Measurements from ENCODE around the gene ELOB.

ELOB gene

DNA sequence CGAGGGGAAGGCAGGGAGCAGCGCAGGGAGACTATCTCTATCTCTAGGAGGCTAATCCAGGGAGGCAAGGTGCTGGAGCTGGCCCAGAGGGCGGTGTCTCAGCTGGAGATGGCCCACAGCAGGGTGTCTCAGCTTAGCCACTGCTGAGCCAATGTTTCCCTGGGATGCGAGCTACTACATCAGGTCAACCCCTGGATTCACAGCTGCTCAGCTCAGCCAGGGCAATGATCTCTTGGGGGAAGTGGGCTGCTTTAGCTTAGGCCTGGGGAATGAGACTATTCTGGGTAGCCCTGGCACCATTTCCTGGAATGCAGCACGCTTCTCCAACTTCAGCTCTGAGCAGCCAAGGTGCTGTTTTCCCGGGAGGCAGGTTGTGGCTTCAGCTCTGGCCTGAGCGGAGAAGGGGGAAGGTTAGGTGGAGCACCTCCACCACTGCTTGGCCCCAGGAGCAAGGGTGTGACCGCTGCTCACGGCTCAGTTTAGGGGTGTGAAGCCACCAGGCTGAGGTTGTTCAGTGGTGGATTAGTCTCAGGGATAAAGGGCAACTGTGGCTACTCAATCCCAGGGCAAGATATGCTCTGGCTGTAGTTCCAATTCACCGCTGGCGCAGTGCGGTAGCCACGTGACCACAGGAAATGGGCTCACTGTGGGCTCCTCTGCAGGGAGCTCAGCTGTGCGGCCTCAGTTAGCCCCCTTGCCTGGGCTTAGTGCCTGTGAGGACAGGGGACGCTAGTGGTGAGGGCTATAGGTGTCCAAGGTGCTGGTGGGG, 34.8 kb upstream of the ELOB start:
- CTCF ChIA-PET: interaction anchor here (1.0 kb wide), 1 partner anchor 108 kb away, joined by 3 read pairs; no protein-coding TSS in a partner anchor
- POLR2A ChIA-PET: no interaction called here
- Histone ChIP-seq H3K27ac (ENCODE audit: extremely low read depth, low read depth, low read length) (no peak overlapping the region), H3K4me1 (ENCODE audit: control insufficient read depth, insufficient read depth, low read length) (no peaks in the 10 kb centered on the region), H3K36me3 (ENCODE audit: control insufficient read depth in 2 of 2, insufficient read depth in 1 of 2, low read length in 2 of 2) (no peaks in the 10 kb centered on the region), H3K4me3 (ENCODE audit: low read depth, low read length) (no peak overlapping the region), H3K9me3 (ENCODE audit: control insufficient read depth, insufficient read depth, low read depth, low read length) (no peaks in the 10 kb centered on the region)
- TF ChIP-seq, protein P1, sequence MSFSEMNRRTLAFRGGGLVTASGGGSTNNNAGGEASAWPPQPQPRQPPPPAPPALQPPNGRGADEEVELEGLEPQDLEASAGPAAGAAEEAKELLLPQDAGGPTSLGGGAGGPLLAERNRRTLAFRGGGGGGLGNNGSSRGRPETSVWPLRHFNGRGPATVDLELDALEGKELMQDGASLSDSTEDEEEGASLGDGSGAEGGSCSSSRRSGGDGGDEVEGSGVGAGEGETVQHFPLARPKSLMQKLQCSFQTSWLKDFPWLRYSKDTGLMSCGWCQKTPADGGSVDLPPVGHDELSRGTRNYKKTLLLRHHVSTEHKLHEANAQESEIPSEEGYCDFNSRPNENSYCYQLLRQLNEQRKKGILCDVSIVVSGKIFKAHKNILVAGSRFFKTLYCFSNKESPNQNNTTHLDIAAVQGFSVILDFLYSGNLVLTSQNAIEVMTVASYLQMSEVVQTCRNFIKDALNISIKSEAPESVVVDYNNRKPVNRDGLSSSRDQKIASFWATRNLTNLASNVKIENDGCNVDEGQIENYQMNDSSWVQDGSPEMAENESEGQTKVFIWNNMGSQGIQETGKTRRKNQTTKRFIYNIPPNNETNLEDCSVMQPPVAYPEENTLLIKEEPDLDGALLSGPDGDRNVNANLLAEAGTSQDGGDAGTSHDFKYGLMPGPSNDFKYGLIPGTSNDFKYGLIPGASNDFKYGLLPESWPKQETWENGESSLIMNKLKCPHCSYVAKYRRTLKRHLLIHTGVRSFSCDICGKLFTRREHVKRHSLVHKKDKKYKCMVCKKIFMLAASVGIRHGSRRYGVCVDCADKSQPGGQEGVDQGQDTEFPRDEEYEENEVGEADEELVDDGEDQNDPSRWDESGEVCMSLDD (tag by site-specific recombination; IDR thresholded peaks at IDR 0.05): no peak
- TF ChIP-seq ZNF221 (tag by site-specific recombination; IDR thresholded peaks at IDR 0.05; ENCODE audit: borderline replicate concordance) (no peak), RBAK (tag by site-specific recombination; IDR thresholded peaks at IDR 0.05) (no peak), KLF1 (tag by site-specific recombination; IDR thresholded peaks at IDR 0.05) (peak; percentile 11; the same call in 1 of the 2 replicates), ZNF37A (tag by site-specific recombination; IDR thresholded peaks at IDR 0.05) (no peak), ZNF530 (tag by site-specific recombination; IDR thresholded peaks at IDR 0.05; ENCODE audit: low read depth) (no peak), ZSCAN30 (tag by site-specific recombination; IDR thresholded peaks at IDR 0.05) (no peak), ZNF510 (tag by site-specific recombination; IDR thresholded peaks at IDR 0.05; ENCODE audit: insufficient replicate concordance) (no peak), ZBTB17 (tag by site-specific recombination; IDR thresholded peaks at IDR 0.05) (no peak), ZNF48 (tag by site-specific recombination; IDR thresholded peaks at IDR 0.05) (no peak), ZNF302 (tag by site-specific recombination; IDR thresholded peaks at IDR 0.05; ENCODE audit: low read depth) (no peak), ZIC2 (tag by site-specific recombination; IDR thresholded peaks at IDR 0.05) (peak; percentile 95), ZNF658 (tag by site-specific recombination; IDR thresholded peaks at IDR 0.05) (no peak), ZNF214 (tag by site-specific recombination; IDR thresholded peaks at IDR 0.05; ENCODE audit: borderline replicate concordance) (no peak), ZNF777 (tag by site-specific recombination; IDR thresholded peaks at IDR 0.05; ENCODE audit: borderline replicate concordance) (no peak), ZNF558 (tag by site-specific recombination; IDR thresholded peaks at IDR 0.05) (no peak), ZNF768 (tag by site-specific recombination; IDR thresholded peaks at IDR 0.05) (no peak), ZNF423 (tag by site-specific recombination; IDR thresholded peaks at IDR 0.05) (no peak), ZNF292 (tag by site-specific recombination; IDR thresholded peaks at IDR 0.05; ENCODE audit: borderline replicate concordance, low read depth) (no peak)
- TF ChIP-seq, protein P2, sequence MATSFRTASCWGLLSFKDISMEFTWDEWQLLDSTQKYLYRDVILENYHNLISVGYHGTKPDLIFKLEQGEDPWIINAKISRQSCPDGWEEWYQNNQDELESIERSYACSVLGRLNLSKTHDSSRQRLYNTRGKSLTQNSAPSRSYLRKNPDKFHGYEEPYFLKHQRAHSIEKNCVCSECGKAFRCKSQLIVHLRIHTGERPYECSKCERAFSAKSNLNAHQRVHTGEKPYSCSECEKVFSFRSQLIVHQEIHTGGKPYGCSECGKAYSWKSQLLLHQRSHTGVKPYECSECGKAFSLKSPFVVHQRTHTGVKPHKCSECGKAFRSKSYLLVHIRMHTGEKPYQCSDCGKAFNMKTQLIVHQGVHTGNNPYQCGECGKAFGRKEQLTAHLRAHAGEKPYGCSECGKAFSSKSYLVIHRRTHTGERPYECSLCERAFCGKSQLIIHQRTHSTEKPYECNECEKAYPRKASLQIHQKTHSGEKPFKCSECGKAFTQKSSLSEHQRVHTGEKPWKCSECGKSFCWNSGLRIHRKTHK (tag by site-specific recombination; IDR thresholded peaks at IDR 0.05): no peak
- TF ChIP-seq, protein P3, sequence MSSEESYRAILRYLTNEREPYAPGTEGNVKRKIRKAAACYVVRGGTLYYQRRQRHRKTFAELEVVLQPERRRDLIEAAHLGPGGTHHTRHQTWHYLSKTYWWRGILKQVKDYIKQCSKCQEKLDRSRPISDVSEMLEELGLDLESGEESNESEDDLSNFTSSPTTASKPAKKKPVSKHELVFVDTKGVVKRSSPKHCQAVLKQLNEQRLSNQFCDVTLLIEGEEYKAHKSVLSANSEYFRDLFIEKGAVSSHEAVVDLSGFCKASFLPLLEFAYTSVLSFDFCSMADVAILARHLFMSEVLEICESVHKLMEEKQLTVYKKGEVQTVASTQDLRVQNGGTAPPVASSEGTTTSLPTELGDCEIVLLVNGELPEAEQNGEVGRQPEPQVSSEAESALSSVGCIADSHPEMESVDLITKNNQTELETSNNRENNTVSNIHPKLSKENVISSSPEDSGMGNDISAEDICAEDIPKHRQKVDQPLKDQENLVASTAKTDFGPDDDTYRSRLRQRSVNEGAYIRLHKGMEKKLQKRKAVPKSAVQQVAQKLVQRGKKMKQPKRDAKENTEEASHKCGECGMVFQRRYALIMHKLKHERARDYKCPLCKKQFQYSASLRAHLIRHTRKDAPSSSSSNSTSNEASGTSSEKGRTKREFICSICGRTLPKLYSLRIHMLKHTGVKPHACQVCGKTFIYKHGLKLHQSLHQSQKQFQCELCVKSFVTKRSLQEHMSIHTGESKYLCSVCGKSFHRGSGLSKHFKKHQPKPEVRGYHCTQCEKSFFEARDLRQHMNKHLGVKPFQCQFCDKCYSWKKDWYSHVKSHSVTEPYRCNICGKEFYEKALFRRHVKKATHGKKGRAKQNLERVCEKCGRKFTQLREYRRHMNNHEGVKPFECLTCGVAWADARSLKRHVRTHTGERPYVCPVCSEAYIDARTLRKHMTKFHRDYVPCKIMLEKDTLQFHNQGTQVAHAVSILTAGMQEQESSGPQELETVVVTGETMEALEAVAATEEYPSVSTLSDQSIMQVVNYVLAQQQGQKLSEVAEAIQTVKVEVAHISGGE (tag by site-specific recombination; conservative IDR thresholded peaks at IDR 0.05; ENCODE audit: low read depth): no peak
- TF ChIP-seq, protein P4, sequence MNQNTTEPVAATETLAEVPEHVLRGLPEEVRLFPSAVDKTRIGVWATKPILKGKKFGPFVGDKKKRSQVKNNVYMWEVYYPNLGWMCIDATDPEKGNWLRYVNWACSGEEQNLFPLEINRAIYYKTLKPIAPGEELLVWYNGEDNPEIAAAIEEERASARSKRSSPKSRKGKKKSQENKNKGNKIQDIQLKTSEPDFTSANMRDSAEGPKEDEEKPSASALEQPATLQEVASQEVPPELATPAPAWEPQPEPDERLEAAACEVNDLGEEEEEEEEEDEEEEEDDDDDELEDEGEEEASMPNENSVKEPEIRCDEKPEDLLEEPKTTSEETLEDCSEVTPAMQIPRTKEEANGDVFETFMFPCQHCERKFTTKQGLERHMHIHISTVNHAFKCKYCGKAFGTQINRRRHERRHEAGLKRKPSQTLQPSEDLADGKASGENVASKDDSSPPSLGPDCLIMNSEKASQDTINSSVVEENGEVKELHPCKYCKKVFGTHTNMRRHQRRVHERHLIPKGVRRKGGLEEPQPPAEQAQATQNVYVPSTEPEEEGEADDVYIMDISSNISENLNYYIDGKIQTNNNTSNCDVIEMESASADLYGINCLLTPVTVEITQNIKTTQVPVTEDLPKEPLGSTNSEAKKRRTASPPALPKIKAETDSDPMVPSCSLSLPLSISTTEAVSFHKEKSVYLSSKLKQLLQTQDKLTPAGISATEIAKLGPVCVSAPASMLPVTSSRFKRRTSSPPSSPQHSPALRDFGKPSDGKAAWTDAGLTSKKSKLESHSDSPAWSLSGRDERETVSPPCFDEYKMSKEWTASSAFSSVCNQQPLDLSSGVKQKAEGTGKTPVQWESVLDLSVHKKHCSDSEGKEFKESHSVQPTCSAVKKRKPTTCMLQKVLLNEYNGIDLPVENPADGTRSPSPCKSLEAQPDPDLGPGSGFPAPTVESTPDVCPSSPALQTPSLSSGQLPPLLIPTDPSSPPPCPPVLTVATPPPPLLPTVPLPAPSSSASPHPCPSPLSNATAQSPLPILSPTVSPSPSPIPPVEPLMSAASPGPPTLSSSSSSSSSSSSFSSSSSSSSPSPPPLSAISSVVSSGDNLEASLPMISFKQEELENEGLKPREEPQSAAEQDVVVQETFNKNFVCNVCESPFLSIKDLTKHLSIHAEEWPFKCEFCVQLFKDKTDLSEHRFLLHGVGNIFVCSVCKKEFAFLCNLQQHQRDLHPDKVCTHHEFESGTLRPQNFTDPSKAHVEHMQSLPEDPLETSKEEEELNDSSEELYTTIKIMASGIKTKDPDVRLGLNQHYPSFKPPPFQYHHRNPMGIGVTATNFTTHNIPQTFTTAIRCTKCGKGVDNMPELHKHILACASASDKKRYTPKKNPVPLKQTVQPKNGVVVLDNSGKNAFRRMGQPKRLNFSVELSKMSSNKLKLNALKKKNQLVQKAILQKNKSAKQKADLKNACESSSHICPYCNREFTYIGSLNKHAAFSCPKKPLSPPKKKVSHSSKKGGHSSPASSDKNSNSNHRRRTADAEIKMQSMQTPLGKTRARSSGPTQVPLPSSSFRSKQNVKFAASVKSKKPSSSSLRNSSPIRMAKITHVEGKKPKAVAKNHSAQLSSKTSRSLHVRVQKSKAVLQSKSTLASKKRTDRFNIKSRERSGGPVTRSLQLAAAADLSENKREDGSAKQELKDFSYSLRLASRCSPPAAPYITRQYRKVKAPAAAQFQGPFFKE (tag by site-specific recombination; IDR thresholded peaks at IDR 0.05; ENCODE audit: borderline replicate concordance): no peak
